Middle frontal gyrus (tissue), 1 donor: ENCODE data around the gene CRTC1.
"Not testable (repeated sequence)": the region's sequence is repeated elsewhere in the genome, so short reads cannot be mapped to it uniquely, and the experiment has no call there.

ENCODE experiments used
- DNase-seq: peaks from one replicate; pipeline ENCODE4 v3.0.0-alpha.2; 2015; ENCODE audit warnings: low spot score; ENCODE audit errors: extremely low spot score

CRTC1 gene

DNA sequence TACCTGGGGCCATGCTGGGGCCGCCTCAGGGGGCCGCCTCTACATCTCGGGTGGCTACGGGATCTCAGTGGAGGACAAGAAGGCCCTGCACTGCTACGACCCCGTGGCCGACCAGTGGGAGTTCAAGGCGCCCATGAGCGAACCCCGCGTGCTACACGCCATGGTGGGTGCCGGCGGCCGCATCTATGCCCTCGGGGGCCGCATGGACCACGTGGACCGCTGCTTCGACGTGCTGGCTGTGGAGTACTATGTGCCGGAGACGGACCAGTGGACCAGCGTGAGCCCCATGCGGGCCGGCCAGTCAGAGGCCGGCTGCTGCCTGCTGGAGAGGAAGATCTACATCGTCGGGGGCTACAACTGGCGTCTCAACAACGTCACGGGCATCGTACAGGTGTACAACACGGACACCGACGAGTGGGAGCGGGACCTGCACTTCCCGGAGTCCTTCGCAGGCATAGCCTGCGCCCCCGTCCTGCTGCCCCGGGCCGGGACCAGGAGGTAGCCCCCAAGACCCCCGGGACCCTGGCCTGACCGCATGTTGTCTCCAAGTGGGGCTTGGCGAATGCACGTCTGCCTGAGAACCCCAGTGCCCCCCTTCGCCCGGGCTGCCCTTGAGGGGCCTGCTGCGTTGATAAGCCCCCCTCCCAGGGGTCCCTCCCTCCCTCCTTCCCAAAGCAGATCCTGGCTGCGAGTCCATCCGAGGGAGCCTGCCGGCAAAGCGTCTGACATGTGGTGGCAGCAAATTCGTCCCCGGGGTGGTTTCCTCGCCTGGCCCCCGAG lies 14.5 kb upstream of the CRTC1 start:
- no peak for DNase-seq

DNA sequence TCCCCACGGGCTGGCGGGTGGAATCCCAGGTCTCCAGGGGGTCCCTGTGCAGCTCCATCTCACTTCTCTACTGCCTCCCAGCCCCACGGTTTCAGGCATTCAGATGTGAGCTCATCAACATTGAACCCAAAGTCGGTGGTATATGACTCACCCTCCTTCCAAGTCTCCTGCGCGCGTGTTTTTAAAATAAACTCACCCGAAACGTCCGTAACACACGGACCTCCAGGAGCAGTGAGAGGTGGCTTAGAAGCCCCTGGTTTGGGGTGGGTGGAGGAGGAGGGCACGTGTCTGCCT lies 14.0 kb upstream of the CRTC1 start:
- DNase-seq = no peak

DNA sequence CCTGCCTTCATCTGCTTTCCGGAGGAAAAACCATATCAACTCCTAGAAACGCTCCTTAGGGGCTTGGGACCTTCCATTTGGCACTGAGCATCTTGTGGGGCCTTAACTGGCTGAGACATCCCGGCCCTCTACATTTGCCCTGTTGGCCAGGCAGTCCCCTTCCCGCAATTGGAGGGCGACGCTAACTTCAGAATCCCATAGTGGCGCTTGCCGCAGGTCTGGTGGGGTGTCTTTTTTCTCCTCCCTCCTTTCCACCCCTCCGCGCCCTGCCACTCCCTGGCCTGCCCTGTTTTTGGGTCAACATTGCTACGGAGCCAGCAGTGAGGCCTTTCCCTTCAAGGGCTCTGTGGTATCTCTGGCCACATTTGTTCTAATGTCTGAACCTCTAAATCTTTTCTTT lies 13.6 kb upstream of the CRTC1 start:
- DNase-seq = no peak

DNA sequence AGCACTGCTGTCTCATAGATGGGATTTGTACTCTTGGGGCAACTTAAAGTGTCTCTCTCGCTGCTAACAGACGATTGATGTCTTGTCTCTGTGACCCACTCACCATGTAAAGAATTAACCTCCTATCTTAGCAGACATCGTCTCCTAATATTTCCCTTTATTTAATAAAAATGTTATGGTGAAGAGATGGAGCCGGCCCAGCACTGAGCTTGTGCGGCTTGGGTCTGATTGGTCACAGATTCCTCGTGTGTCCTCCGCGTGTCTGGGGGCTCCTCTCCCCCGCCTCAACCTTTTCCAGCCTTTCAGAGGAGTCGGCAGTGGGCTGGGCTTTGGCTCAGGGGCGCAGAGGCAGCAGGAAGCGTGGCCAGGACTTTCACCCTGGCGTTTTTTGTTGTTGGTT lies 13.2 kb upstream of the CRTC1 start:
- DNase-seq = no peak

DNA sequence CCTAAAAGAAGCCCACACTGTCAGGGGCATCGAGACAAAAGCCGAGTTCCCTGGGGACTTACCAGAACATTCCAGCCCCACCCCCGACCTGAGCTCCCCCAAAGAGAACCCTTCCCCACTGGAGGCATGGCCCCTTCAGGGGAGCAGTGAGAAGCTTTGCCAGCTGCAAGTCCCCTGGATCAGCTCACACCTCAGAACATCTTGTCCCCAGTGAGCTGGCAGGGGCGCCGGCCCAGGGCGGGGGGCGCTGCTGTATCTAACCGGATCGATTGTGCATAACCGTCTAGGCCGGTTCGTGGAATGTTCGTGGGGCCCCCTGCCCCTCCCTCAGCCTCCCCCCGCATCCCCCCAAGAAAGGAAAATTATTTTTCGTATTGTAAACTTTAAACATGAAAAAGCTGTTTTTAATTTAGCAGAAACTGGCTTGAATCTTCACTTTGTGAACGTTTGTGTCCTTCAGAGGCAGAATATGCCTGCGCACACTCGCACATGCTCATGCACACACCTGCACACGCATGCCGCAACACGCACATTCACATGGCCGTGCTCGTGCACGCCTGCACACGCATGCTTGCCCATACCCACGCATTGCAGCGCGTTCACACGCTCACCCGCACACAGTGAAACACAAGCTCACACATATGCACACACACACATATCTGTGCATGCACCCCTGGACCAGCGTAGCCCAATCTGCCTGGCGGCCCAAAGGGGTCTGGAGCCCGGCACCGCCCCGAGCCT lies 12.0 kb upstream of the CRTC1 start:
- no peak for DNase-seq

DNA sequence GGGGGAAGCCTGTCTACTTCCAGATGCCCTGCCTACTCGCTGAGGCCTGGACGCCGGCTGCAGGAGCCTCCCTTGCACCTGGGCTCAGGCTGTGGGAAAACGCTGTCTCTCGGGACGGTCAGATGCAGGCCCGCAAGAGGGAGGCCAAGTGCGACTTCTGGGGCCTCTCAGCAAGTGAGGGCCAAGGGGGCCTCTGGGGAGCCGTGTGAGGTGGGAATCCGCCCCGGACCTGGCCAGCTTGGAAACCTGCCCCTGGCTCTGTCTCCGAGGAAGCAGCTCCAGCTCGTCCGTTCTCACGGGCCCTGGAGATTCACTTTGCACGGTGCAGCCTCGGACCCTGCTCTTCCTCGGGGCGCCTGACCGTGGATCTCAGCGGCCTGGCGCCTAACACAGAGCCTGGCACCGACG lies 11.4 kb upstream of the CRTC1 start:
- no peak for DNase-seq

DNA sequence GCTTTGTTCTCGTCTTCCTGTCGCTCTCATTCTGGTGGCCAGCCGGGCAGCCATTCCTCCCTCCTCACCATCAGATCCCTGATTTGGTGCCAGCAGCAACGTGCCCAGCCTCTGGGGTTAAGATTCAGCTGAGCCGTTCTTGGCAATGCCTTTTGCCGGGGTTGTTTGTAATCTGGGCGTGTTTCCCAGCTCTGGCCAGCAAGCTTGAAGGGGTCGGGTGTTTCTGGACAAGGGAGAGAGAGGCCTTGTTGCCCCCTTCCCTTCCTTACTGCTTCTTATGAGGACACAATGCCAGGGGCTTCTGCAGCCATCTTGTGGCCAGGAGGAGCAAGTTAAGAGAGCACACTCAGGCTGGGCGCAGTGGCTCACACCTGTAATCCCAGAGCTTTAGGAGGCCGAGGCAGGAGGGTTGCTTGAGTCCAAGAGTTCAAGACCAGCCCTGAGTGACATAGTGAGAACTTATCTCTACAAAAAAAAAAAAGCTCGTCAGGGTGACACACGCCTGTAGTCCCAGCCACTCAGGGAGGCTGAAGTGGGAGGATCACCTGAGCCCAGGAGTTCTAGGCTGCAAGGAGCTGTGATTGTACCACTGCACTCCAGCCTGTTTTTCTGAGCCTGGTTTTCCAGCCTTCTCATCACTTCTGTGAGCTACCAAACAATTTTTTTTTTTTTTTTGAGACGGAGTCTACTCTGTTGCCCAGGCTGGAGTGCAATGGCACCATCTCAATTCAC lies 10.7 kb upstream of the CRTC1 start:
- peak; percentile 32 for DNase-seq

DNA sequence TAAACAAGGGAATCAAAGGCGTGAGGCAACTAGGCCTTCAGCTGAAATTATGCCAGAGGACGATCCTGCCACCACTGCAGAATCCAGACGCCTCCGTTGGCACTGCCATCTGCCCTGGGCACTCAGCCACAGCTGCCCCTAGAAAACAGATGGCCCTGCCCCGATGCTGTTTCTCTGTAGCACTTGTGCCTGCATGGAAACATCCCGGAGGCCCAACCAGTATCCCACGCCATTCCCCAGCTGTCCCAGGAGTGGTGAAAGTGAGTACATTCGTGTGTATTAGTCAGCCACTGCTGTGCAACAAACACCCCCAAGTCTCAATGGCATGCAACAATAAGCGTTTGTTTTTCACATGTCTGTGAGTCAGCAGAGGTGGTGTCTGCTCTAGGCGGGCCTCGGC lies 8.9 kb upstream of the CRTC1 start:
- peak; percentile 27 for DNase-seq

DNA sequence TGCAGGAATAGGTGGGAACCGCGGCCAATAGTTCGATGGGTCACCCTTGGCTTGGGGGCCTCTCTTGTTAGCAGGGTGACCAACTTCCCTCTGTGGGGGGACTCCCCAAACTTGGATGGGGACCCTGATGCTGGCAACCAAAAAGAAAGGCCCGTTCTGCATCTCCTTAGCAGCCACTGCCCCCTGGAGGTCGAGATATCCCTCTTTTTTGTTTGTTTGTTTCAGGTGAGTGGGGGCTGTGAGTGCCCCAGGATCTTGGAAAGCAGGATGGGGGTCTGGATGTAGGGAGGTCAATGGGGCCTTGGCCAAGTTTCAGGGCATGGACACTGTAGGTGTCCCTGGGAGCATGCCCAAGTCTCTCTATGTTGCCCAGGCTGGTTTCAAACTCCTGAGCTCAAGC lies 7.7 kb upstream of the CRTC1 start:
- no peak for DNase-seq

DNA sequence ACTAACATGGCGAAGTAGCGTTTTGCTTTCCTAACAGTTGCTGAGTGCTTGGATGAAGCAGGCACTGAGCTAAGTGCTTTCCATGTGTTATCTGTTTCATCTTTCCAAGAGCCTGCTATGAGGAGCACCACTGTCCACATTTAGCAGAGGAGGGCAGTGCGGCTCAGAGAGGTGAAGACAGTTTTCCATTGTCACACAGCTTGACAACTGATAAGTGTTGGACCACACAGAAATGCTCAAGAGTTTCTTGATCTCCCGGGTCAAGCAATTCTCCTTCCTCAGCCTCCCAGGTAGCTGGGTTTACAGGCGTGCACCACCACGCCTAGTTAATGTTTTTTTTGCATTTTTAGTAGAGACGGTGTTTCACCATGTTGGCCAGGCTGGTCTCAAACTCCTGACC lies 6.8 kb upstream of the CRTC1 start:
- no peak for DNase-seq

DNA sequence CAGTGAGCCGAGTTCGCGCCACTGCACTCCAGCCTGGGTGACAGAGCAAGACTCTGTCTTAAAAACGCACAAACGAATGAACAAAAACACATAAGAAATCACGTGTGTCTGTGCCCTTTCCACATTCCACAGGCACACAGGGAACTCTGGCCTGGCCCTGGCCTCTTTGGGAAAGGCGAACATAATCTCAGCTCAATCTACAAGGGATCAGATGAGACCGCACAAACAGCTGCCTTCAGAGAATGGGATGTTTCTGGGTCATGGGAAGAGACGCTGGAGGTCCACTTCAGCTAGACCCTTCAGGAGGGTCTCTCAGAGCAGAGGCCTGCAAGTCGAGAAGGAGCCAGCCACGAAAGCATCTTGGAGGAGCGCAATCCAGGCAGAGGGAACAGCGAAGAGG lies 6.3 kb upstream of the CRTC1 start:
- DNase-seq = no peak

DNA sequence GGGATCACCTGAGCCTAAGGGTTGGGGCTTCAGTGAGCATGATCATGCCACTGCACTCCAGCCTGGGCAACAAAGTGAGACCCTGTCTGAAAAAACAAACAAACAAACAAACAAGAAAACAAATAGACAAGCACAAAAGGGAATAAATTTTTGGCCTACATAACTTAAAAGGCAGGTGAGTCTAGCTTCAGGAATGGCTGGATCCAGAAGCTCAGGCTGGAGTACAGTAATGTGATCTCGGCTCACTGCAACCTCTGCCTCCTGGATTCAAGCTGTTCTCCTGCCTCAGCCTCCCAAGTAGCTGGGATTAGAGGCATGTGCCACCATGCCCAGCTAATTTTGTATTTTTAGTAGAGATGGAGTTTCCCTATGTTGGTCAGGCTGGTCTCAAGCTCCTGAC lies 3.3 kb upstream of the CRTC1 start:
- not testable (repeated sequence) for DNase-seq

DNA sequence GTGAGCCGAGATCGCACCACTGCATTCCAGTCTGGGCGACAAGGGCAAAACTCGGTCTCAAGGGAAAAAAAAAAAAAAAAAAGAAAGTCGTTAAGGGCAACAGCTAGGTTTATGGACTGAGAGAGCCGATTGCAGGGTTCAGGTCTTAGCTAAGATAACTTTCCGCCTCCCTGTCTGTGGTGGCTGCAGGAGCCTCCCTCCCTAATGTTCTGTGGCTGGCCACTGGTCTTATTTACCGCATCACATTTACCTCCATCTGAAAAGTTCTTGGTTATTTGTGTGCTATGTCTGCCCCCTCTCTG lies 722 bp upstream of the CRTC1 start:
- no peak for DNase-seq

DNA sequence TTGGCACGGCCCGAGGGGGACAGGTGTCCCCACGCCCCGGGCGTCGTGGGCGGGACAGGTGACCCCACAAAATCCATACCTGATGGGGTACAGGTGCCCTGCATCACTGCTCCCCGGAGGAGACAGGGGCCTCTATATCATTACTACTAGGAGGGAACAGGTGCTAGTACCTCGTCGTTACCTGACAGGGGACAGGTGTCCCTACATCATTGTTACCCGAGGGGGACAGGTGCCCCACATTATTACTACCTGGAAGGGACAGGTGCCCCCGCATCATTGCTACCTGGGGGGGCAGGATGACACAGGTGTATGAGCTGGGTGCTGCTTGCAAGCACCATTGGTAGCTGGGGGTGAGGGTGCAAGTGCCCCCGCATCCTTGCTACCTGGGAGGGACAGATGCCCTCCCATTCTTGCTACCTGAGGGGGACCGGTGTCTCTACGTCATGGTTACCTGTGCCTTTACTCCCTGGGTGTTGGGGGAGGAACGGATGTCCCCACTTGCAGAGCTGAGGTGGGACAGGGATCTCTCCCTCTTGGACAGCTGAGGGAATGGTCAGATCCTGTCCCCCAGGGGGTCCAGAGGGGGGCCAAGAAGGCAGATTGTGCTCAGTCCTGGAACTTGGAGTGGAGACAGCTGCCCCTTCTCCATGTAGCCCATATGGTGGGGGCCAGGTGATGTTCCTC lies 620 bp downstream of the CRTC1 start:
- no peak for DNase-seq

DNA sequence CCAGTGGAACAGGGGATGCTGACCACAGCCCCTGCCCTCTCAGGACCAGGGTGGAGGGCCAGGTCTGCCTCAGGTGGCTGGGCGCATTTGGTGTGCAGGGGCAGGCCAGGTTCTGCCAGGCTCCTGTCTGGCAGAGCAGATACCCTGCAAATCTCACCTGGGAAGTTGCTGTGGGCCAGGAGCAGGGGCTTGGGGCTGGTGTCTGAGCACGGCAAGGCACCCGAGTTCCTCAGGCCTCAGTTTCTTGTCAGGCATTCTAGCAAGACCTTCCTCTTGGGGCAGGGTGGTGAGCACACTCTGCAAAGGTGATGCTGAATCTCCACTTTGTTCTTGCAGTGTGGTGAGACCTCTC lies 1.1 kb downstream of the CRTC1 start:
- DNase-seq = no peak

DNA sequence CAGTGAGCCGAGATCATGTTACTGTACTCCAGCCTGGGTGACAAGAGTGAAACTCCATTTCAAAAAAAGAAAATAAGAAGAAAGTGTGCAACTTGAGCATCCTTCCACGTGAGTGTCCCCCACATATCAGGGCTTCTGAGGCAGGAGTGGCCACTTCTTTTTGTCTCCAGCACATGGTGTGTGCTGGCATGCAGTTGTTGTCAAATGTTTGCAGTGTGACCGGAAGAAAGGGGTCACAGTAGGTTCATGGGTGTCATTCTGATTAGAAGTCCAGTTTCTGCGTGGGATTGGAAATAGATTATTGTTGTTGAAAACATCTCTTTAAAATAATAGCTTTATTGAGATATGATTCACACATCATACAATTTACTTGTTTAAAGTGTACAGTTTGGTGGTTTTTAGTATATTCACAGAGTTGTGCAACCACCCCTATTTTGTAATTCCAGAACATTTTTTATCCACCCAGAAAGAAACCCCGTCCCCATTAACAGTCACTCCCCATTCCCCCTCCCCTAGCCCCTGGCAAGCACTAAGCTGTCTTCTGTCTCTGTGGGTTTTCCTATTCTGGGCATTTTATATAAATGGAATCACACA lies 2.2 kb downstream of the CRTC1 start:
- DNase-seq = no peak

DNA sequence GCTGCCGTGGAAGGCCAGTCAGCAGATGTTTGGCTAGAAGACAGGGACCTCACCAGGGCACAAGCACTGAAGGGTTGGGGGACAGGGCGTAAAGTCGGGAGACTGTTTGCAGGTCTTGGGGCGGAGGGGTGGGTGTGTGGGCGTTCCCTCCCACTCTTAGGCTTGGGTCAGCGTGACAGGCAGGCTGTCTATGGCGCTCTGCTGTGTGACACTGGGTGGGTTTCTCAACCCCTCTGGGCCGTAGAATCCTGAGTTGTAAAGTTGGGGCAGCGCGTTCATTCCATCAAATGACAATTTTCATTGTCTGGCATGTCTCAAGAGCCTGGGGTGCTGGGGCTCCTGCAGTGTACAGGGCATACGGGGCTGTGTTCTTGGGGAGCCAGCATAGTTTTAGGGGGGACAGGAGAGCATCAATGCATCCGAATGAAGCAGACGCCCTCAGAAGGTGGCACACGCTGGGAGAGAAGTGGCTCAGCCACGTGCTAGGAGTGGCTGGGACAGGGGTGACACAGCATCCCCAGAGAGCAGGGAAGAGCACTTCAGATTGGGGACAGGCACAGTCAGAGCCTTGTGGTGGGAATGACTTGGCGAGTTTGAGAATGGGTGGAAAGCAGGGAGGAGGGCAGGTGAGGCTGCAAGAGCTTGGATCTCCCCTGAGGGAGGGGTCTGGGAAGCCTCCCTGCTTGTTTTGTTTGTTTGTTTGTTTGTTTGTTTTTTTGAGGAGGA lies 4.4 kb downstream of the CRTC1 start:
- DNase-seq = no peak

DNA sequence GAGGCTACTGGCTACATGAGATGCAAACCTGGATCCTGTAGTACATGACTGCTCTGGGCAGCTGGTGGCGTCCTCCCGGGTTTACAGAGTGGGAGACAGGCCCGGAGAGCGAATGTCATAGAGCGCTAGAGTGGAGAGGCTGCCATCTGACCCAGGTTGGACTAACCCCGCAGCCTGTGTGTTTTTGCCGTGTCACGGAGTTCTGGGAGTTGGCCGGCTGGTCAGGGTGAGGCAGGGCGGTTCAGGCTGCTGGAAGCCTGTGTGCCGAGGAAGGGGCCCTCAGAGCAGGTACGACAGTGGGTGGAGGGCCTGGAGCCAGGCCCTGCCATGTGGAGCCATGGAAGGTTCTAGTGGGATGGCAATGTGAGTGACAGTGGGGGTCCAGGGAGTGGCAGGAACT lies 12.5 kb downstream of the CRTC1 start:
- DNase-seq = no peak

DNA sequence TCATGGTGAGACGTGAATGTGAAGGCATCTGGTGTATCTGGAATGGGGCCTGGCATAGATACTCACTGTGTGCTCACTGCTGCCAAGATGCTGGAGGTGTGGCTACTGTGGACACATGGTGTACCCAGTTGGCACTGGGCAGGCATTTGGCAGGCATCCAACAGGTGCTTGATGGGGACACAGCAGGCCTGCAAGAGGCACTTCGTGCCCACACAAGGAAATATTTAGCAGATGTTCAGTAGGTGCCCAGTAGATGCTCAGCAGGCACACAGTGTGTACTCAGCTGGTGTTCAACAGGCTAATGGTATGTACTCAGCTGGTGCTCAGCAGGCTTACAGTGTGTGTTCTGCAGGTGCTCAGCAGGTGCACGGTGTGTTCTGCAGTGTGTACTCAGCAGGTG lies 14.2 kb downstream of the CRTC1 start:
- no peak for DNase-seq

DNA sequence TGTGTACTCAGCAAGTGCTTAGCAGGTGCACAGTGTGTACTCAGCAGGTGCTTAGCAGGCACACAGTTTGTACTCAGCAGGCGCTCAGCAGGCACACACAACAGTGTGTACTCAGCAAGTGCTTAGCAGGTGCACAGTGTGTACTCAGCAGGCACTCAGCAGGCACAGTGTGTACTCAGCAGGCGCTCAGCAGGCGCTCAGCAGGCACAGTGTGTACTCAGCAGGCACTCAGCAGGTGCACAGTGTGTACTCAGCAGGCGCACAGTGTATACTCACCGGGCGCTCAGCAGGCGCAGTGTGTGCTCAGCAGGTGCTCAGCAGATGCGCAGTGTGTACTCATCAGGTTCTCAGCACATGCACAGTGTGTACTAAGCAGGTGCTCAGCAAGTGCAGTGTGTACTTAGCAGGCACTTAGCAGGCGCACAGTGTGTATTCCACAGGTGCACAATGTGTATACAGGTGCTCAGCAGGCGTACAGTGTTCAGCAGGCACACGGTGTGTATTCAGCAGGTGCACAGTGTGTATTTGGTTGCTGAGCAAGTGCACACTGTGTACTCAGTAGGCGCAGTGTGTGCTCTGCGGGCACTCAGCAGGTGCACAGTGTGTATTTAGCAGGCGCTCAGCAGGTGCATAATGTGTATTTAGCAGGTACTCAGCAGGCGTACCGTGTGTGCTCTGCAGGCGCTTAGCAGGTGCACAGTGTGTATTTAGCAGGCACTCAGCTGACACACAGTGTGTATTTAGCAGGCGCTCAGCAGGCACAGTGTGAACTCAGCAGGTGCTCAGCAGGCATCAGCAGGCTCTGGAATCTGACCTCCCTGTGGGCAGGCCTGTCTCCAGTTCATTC lies 15.1 kb downstream of the CRTC1 start:
- DNase-seq = no peak
